ENCODE results near the gene CD36. TPM values are rescaled to one million over a fixed set of nuclear protein-coding genes. Genes with fewer than 3 reads are reported as not detected.

The CD36 gene
- total RNA-seq, 1 experiment from 2014 or later = 0.32 TPM

DNA sequence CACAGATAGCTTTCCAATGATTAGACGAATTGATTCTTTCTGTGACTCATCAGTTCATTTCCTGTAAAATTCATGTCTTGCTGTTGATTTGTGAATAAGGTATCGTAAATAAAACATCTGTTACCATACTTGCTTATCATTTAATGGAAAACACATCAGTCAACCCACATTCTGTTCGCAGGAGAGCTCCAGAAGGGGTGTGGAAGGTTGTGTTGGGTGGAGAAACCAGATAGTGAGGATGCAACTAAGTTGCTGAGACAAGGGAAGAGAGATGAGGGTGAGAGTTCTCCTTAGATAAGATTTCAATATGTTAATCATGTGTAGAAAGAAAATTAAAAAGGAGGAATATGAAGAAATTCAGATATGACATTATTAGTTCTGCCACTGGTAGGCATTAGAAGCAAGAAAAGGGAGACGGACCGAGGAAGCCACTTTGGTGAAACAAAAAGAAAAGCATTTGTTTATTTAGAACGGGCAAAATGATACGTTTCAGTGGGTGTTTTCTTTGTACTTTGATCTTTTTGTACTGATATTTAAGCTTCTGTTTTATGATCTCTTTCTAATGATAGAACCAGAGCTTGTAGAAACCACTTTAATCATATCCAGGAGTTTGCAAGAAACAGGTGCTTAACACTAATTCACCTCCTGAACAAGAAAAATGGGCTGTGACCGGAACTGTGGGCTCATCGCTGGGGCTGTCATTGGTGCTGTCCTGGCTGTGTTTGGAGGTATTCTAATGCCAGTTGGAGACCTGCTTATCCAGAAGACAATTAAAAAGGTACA lies 7.8 kb downstream of the CD36 start:
- Histone ChIP-seq H3K36me3 (ENCODE audit: control insufficient read depth in 1 of 2, insufficient read depth in 2 of 2, low read length in 2 of 2) (no peaks in the 10 kb centered on the region), H4K20me1 (ENCODE audit: insufficient read depth) (no peaks in the 10 kb centered on the region), H3K4me3 (replicated peaks in 1 of 2; ENCODE audit: low read depth in 1 of 2, low read length in 2 of 2) (no peak overlapping the region), H3K4me2 (ENCODE audit: low read length) (no peak overlapping the region), H3K9me3 (ENCODE audit: control insufficient read depth in 1 of 2, insufficient read depth in 1 of 2, low read depth in 1 of 2, low read length in 2 of 2) (no peaks in the 10 kb centered on the region), H3K9ac (ENCODE audit: low read length) (no peak overlapping the region), H3K79me2 (ENCODE audit: insufficient read depth, low read length) (no peaks in the 10 kb centered on the region), H2AFZ (ENCODE audit: low read depth, low read length, poor library complexity, severe bottlenecking) (peak overlapping the region; percentile 13), H3K4me1 (ENCODE audit: control insufficient read depth in 1 of 2, insufficient read depth in 2 of 2, low read length in 2 of 2) (no peaks in the 10 kb centered on the region), H3K27ac (ENCODE audit: low read depth, low read length) (no peak overlapping the region), H3K27me3 (ENCODE audit: insufficient read depth, low read length) (no peaks in the 10 kb centered on the region), H3K9me2 (ENCODE audit: insufficient read depth) (no peaks in the 10 kb centered on the region)
- no peak for DNase-seq (ENCODE audit: low read depth, low spot score)
- intact Hi-C loops (cut with micrococcal nuclease) = no loop called here
- TF ChIP-seq REST (IDR thresholded peaks at IDR 0.05; ENCODE audit: low read depth) = no peak
- TF ChIP-seq CBX3 (IDR thresholded peaks at IDR 0.05; ENCODE audit: low read depth) = no peak
- TF ChIP-seq SP1 (IDR thresholded peaks at IDR 0.05; ENCODE audit: low read depth) = no peak
- TF ChIP-seq ATF3 (IDR thresholded peaks at IDR 0.05) = no peak
- no peak for TF ChIP-seq EGR1 (IDR thresholded peaks at IDR 0.05; ENCODE audit: low read depth)
- TF ChIP-seq ELF1 (IDR thresholded peaks at IDR 0.05; ENCODE audit: borderline replicate concordance, low read depth) = no peak
- no peak for TF ChIP-seq SIN3A (IDR thresholded peaks at IDR 0.05; ENCODE audit: low read depth)
- TF ChIP-seq EZH2phosphoT487 (IDR thresholded peaks at IDR 0.05; ENCODE audit: borderline replicate concordance) = no peak
- no peak for TF ChIP-seq SRF (IDR thresholded peaks at IDR 0.05; ENCODE audit: low read depth)
- TF ChIP-seq ZNF274 (IDR thresholded peaks at IDR 0.05; ENCODE audit: low read depth, low read length) = no peak
- TF ChIP-seq RAD21 (IDR thresholded peaks at IDR 0.05; ENCODE audit: low read depth) = no peak
- TF ChIP-seq POLR2A (IDR thresholded peaks at IDR 0.05; ENCODE audit: borderline replicate concordance, extremely low read depth, insufficient read depth, insufficient read length) = no peak
- TF ChIP-seq, protein P1, sequence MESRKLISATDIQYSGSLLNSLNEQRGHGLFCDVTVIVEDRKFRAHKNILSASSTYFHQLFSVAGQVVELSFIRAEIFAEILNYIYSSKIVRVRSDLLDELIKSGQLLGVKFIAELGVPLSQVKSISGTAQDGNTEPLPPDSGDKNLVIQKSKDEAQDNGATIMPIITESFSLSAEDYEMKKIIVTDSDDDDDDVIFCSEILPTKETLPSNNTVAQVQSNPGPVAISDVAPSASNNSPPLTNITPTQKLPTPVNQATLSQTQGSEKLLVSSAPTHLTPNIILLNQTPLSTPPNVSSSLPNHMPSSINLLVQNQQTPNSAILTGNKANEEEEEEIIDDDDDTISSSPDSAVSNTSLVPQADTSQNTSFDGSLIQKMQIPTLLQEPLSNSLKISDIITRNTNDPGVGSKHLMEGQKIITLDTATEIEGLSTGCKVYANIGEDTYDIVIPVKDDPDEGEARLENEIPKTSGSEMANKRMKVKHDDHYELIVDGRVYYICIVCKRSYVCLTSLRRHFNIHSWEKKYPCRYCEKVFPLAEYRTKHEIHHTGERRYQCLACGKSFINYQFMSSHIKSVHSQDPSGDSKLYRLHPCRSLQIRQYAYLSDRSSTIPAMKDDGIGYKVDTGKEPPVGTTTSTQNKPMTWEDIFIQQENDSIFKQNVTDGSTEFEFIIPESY (IDR thresholded peaks at IDR 0.05; ENCODE audit: extremely low read depth, insufficient replicate concordance, low read length) = no peak
- no peak for TF ChIP-seq YY1 (IDR thresholded peaks at IDR 0.05; ENCODE audit: extremely low read depth, insufficient replicate concordance, low read depth, low read length)
- no peak for TF ChIP-seq ZFX (IDR thresholded peaks at IDR 0.05)
- ChIA-PET POLR2A (no interaction called here), CTCF (no interaction called here), RAD21 (ENCODE audit: low non-redundant PET in 1 of 2, low total read pairs in 2 of 2, uncharacterized antibody in 2 of 2, unreplicated experiment in 2 of 2) (no interaction called here)
- no TSS peak for BruUV-seq (replicated peaks)
- no peak for ATAC-seq
